Sigmoid colon (tissue), 7 donors: ENCODE results near the gene SUSD2. TPM values are rescaled to one million over a fixed set of nuclear protein-coding genes. Genes with fewer than 3 reads are reported as not detected.
A peak's percentile ranks its signal among the peaks of the same experiment; 100 is the strongest.
"Not testable (repeated sequence)": the region's sequence is repeated elsewhere in the genome, so short reads cannot be mapped to it uniquely, and the experiment has no call there.

ENCODE experiments used
- DNase-seq: peaks from one replicate; pipeline ENCODE4 v3.0.0-alpha.2; 2019
- H3K27ac ChIP-seq, 4 donors: fragments of 200-600 bp; sonication (generic); one replicate each; pipeline ENCODE4 v1.5.1; 2016 to 2019; ENCODE audit warnings: mild to moderate bottlenecking in 1 of 4
- H3K27me3 ChIP-seq, 3 donors: fragments of 200-600 bp; sonication (generic); one replicate each; pipeline ENCODE4 v1.5.1; 2019; ENCODE audit warnings: mild to moderate bottlenecking in 1 of 3
- H3K36me3 ChIP-seq, 4 donors: fragments of 200-600 bp; sonication (generic); one replicate each; pipeline ENCODE4 v1.5.1; 2016 to 2019
- H3K4me1 ChIP-seq, 4 donors: fragments of 200-600 bp; sonication (generic); one replicate each; pipeline ENCODE4 v1.5.1; 2017 to 2019
- H3K4me3 ChIP-seq, 4 donors: fragments of 200-600 bp; sonication (generic); one replicate each; pipeline ENCODE4 v1.5.1; 2017 to 2019; ENCODE audit warnings: mild to moderate bottlenecking in 2 of 4, moderate library complexity in 1 of 4
- H3K9me3 ChIP-seq, 4 donors: fragments of 200-600 bp in 3 of 4; sonication (generic) in 3 of 4; one replicate each; pipeline versions ENCODE4 v1.5.1 to v1.6.1; 2013 to 2019
- EP300 ChIP-seq, 4 donors: sonication (generic); formaldehyde crosslinking; IDR thresholded peaks; one replicate each; pipeline ENCODE4 v1.6.1; 2017; ENCODE audit warnings: antibody characterized with exemption in 4 of 4
- POLR2A ChIP-seq, 2 donors: fragments of 450-650 bp; IDR thresholded peaks; one replicate each; pipeline ENCODE4 v1.6.1; 2016; ENCODE audit warnings: antibody characterized with exemption in 2 of 2, mild to moderate bottlenecking in 2 of 2, moderate library complexity in 2 of 2
- POLR2AphosphoS5 ChIP-seq, 4 donors: sonication (generic); formaldehyde crosslinking; IDR thresholded peaks; one replicate each; pipeline ENCODE4 v1.6.1; 2017; ENCODE audit warnings: antibody characterized with exemption in 4 of 4
- WGBS, 2 donors: extraction: QIAGEN DNeasy Blood & Tissue Kit; methylation state at CpG; one replicate each; pipeline ENCODE4 v1.1.7; 2013; 5-methylcytosine and 5-hydroxymethylcytosine counted together
- intact Hi-C: fragments of 100-400 bp; cut with DNase I; formaldehyde crosslinking; loops from one replicate; pipeline ENCODE4 v1.15.1; 2023
- polyA plus RNA-seq, 3 donors: library from polyadenylated mRNA; stranded (reverse); fragments of 200-250 nt; gene quantifications; one replicate each; pipeline ENCODE4 v1.2.3, GENCODE V29; 2013
- total RNA-seq, 4 donors: library from RNA; depleted of rRNA; stranded (reverse); fragments of >200 nt; gene quantifications; one replicate each; pipeline ENCODE4 v1.1.0, GENCODE V29; 2016
- TF ChIP-seq, protein P1 (sequence below), 4 experiments: fragments of 450-650 bp in 3 of 4; fragments of 200-600 bp in 1 of 4; IDR thresholded peaks; one replicate each; pipeline ENCODE4 v1.5.1; 2016 to 2019; ENCODE audit warnings: antibody characterized with exemption in 4 of 4, mild to moderate bottlenecking in 3 of 4, moderate library complexity in 2 of 4
- donor health status: healthy with polysubstance abuse.
- donor health status: Bipolar disorder and iron deficiency.
- donor health status: healthy.

SUSD2 gene
- total and polyA plus RNA-seq, 7 donors: 1.2 to 8.6 (median 3.0) TPM; not detected in 2

DNA sequence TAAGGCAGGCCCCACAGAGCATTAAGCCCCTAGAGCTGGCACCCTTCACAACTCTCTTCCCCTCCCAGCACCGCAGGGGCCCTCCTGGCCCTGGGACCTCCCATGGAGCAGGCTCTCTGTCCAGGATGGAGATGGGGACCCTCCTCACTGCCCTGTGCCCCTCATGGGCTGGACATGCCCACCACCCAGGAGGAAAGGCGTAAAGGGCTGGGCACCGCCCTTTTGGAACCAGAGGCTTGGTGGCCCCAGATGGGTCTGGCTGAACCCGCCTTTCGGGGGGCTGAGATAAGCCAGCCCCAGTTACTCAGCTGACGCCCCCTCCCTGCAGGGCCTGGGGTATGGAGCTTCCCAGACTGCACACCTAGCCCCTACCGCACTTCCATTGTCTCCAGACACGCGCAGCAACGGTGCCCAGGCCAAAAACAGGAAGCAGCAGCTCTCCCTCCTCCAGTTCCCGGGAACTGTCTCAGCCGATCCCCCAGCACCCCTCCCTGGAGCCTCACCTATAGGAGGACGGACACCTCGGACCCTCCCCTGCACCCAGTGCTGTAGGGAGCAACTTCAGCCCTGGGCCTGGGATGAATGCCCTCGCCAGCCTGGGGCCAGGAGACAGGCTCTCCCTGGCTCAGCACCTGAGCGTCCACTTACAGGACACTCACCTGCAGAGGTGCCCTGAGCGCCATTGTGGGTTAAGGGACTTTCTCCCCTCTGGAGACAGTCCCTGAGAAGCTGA is 1.6 kb upstream of the SUSD2 start:
- H3K4me1 ChIP-seq: peaks cover 0 to 69% (median 55%) of the 10 kb centered on the region in 4 donors
- H3K9me3 ChIP-seq: no peaks in the 10 kb centered on the region

DNA sequence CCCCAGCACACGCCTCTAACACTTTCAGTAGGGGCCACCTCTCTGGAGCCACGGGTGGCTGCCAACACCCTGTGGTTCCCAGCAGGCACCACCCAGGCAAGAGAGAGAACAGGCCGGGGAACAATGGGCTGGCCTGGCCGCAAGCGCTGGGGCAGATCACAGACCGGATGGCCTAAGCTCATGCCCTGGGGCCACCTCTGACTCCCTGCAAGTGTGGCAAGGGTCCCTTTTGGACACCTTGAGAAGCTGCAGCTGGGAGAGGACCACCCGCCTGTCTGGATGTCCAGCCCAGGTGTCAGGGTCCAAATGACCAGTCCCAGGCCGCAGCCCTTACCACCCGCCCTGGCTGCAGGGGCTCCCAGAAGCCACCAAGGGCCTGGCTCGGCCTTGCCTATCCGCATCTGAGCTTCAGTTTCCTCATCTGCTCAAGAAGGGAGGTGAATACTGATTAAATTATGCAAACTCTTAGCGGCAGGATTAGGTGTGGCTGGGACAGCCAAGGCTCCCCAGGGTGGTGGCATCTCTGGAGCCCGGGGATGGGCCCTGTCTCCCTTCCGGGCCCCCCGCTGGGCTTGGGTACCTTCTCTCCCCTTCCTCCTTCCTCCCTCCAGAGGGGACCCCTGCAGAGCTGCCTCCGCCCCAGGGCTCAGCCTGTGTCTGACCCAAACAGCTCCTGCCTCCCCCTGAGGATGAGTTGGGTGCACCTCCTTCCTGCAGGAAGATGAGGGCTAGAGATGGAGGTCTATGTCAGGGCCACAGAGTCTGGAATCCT is 785 bp upstream of the SUSD2 start:
- WGBS, 2 donors: 80 to 87% methylated on average over 16 of the region's 16 CpGs
- Histone ChIP-seq H3K4me3 (no peak overlapping the region), H3K9me3 (no peaks in the 10 kb centered on the region), H3K27ac (peak overlapping the region; percentile 62 to 87 (median 76)), H3K27me3 (no peaks in the 10 kb centered on the region), H3K4me1 (peaks cover 0 to 60% (median 47%) of the 10 kb centered on the region in 4 donors), H3K36me3 (peaks cover 0 to 12% (median 4%) of the 10 kb centered on the region in 4 donors)
- TF ChIP-seq POLR2A (IDR thresholded peaks at IDR 0.05) (no peak), POLR2AphosphoS5 (IDR thresholded peaks at IDR 0.05) (no peak), EP300 (IDR thresholded peaks at IDR 0.05) (no peak)
- TF ChIP-seq, protein P1, sequence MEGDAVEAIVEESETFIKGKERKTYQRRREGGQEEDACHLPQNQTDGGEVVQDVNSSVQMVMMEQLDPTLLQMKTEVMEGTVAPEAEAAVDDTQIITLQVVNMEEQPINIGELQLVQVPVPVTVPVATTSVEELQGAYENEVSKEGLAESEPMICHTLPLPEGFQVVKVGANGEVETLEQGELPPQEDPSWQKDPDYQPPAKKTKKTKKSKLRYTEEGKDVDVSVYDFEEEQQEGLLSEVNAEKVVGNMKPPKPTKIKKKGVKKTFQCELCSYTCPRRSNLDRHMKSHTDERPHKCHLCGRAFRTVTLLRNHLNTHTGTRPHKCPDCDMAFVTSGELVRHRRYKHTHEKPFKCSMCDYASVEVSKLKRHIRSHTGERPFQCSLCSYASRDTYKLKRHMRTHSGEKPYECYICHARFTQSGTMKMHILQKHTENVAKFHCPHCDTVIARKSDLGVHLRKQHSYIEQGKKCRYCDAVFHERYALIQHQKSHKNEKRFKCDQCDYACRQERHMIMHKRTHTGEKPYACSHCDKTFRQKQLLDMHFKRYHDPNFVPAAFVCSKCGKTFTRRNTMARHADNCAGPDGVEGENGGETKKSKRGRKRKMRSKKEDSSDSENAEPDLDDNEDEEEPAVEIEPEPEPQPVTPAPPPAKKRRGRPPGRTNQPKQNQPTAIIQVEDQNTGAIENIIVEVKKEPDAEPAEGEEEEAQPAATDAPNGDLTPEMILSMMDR (IDR thresholded peaks at IDR 0.05): no peak
- intact Hi-C loops: no loop called here
- DNase-seq: no peak

More for the DNA sequence above, 1.6 kb upstream of the SUSD2 start:
- DNase-seq: no peak
- no peaks in the 10 kb centered on the region for H3K27me3 ChIP-seq
- peaks cover 0 to 12% (median 4%) of the 10 kb centered on the region in 4 donors for H3K36me3 ChIP-seq
- intact Hi-C loops: loop anchor here (5.0 kb wide), 1 partner anchor 222 kb away; no protein-coding TSS in a partner anchor
- H3K27ac ChIP-seq: peak overlapping the region; percentile 32 to 87 (median 82)
- WGBS, 2 donors: 85 to 89% methylated on average over 17 of the region's 17 CpGs
- H3K4me3 ChIP-seq: no peak overlapping the region
- TF ChIP-seq POLR2A (IDR thresholded peaks at IDR 0.05) (no peak), POLR2AphosphoS5 (IDR thresholded peaks at IDR 0.05) (no peak), EP300 (IDR thresholded peaks at IDR 0.05) (no peak)
- TF ChIP-seq, protein P1 (IDR thresholded peaks at IDR 0.05): no peak

DNA sequence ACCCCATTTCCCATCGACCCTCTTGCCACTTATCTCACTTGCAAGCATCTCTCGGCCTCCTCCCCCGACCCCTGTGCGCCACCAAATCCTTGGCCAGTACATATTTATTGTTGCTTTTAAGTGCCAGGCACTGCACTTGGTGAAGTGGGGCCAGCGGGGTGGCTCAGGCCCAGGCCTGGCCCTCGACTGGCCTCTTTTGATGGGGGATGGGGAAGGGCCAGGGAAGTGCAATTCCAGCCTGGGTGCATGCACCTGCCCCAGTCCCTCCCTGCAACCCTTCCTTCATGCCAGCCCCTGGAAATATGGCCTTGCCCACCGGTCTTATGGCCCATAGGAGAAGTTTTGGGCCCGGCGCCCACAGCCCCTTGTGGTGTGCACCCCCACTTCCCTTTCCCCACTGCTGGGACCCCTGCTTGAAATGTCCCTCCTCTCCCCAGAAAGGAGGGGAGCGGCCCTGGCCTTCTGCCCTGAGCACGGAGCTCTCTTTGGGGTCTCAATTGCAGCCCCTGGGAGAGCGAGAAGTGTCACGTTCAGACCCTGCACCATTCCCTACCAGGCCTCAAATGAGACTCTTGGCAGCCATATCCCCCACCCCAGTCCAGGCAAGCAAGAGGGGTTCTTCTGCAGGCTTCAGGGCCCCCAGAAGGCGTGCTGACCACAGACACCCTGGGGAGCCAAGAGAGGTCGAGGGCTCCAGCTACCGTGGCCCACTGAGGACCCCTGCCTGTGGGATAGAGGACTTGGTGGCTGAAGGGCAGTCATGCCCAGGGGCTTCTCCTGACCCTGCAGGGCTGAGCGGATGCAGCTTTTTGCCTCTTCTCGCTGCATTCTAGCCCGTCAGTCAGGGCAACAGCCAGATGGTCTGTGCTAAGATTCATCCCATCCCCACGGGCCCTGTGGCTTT is 961 bp downstream of the SUSD2 start:
- Histone ChIP-seq H3K9me3 (no peaks in the 10 kb centered on the region), H3K4me3 (peak overlapping the region in 3 of 4 donors; percentile 7 to 32 (median 23)), H3K27ac (peak overlapping the region in 3 of 4 donors; percentile 62 to 87 (median 86)), H3K4me1 (peaks cover 0 to 43% (median 30%) of the 10 kb centered on the region in 4 donors), H3K27me3 (no peaks in the 10 kb centered on the region), H3K36me3 (peaks cover 0 to 12% (median 4%) of the 10 kb centered on the region in 4 donors)
- WGBS, 2 donors: 81 to 85% methylated on average over 20 of the region's 20 CpGs
- intact Hi-C loops: no loop called here
- TF ChIP-seq, protein P1 (IDR thresholded peaks at IDR 0.05): peak in 2 of 4 experiments; percentile 12
- TF ChIP-seq POLR2A (IDR thresholded peaks at IDR 0.05): no peak
- no peak for TF ChIP-seq POLR2AphosphoS5 (IDR thresholded peaks at IDR 0.05)
- TF ChIP-seq EP300 (IDR thresholded peaks at IDR 0.05): no peak
- no peak for DNase-seq

DNA sequence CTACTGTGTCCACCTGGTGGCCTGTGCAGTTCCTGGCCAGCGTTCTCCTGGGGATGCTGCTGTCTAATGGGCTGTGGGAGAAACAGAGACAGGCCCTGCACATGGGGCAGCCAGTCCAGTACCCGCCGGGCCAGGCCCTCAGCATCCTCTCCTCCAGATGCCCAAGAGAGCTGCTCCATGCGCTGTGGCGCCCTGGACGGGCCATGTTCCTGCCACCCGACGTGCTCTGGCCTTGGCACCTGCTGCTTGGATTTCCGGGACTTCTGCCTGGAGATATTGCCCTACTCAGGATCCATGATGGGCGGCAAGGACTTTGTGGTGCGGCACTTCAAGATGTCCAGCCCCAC is 1.6 kb downstream of the SUSD2 start:
- Histone ChIP-seq H3K36me3 (peaks cover 0 to 10% (median 4%) of the 10 kb centered on the region in 4 donors), H3K4me1 (peaks cover 0 to 37% (median 24%) of the 10 kb centered on the region in 4 donors)
- intact Hi-C loops, DNase-seq, H3K9me3 ChIP-seq, H3K4me3 ChIP-seq, H3K27me3 ChIP-seq, H3K27ac ChIP-seq: not testable (repeated sequence)
- 90 to 95% methylated on average over 11 of the region's 11 CpGs for WGBS, 2 donors
